ENCODE measurements around the gene TWIST1.

The TWIST1 gene

GRCh38 chr7:19117091-19117869 is at the start of gene TWIST1:
TWIST1 (minus strand) TSS chr7:19117636; CDS start chr7:19117321, 315 bp downstream.
- DNase-seq (ENCODE audit: low spot score): peak; percentile 60
- TF ChIP-seq CTCF (IDR thresholded peaks at IDR 0.05; ENCODE audit: borderline replicate concordance, control extremely low read depth, extremely low read depth, insufficient read depth, missing control alignments): no peak
- in situ Hi-C loops (cut with MboI; ENCODE audit: low sequenced_read_pairs, unreplicated experiment): loop anchor here (25.0 kb wide), 2 partner anchors 545 to 1670 kb away; partner anchors contain the start of gene SP8

DNA sequence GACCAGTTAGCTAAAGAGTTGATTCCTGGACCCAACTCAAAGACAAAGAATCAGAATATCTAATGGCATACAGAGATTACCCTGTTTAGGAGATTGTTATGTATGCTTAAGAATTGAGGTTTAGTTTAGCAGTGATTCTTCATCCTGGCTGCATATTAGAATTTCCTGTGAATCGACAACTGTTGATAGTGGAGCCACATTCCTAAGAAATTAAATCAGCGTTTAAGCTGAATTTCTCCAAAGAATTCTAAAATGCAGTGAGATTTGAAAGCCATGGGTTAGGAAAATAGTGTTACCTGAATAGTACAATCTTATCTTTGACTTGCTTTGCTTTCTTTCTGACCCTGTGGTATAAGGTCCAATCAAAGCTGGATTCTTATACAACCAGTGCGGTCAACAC is 44.2 kb upstream of the TWIST1 start:
- no peak for TF ChIP-seq CTCF (IDR thresholded peaks at IDR 0.05; ENCODE audit: borderline replicate concordance, control extremely low read depth, extremely low read depth, insufficient read depth, missing control alignments)
- no peak for DNase-seq (ENCODE audit: low spot score)
- in situ Hi-C loops (cut with MboI; ENCODE audit: low sequenced_read_pairs, unreplicated experiment): no loop called here

DNA sequence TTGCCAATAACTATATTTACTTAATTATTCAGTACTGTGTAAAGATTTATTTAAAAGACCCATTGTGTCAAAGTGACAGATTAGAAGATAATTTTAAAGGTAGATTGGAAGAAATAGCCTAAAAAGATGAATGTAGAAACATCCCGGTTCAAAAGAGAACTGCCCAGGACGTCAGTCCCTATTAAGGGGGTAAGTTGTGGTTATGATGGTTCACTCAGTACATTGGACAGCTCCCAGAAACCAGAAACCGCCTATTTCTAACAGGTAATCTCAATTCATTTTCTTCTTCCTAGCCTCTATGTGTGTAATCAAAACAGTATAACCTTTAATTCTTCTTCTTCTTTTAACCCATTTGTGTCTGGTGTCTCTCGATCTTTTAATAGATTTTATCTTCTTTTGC is 29.3 kb upstream of the TWIST1 start:
- in situ Hi-C loops (cut with MboI; ENCODE audit: low sequenced_read_pairs, unreplicated experiment): no loop called here
- no peak for TF ChIP-seq CTCF (IDR thresholded peaks at IDR 0.05; ENCODE audit: borderline replicate concordance, control extremely low read depth, extremely low read depth, insufficient read depth, missing control alignments)
- peak; percentile 29 for DNase-seq (ENCODE audit: low spot score)

DNA sequence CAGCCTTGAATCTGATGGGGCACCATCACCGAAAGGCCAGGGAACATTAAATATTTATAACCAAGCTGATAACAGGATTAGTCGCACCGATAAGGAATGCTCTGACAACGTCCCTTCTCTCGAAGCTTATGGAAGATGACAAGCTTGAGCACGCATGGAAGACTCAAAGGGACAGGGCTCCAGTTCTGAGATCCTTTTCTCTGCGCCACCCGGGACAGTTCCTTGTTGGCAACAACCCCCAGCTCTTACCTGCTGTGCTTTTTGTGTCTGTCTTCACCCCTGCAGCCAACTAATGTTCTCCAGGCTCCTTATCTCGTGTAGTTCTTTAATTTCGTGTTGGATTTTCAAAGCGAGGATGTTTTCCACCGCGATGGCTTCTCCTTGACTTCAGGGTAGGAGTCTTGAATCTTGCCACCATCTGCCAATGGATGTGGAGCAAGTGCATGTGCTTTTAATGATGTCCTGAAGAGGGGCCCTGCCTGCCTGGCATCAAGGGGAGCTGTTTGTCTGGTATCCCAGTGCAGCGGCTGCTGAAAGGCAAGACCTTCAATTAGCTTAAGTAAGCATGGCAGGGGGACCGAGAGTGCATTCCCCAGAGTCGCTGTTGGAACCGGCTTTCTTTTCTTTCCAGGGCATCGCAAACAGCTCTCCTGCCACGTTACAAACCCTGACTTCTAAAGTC is 28.1 kb upstream of the TWIST1 start:
- no peak for DNase-seq (ENCODE audit: low spot score)
- TF ChIP-seq CTCF (IDR thresholded peaks at IDR 0.05; ENCODE audit: borderline replicate concordance, control extremely low read depth, extremely low read depth, insufficient read depth, missing control alignments): no peak
- in situ Hi-C loops (cut with MboI; ENCODE audit: low sequenced_read_pairs, unreplicated experiment): no loop called here

DNA sequence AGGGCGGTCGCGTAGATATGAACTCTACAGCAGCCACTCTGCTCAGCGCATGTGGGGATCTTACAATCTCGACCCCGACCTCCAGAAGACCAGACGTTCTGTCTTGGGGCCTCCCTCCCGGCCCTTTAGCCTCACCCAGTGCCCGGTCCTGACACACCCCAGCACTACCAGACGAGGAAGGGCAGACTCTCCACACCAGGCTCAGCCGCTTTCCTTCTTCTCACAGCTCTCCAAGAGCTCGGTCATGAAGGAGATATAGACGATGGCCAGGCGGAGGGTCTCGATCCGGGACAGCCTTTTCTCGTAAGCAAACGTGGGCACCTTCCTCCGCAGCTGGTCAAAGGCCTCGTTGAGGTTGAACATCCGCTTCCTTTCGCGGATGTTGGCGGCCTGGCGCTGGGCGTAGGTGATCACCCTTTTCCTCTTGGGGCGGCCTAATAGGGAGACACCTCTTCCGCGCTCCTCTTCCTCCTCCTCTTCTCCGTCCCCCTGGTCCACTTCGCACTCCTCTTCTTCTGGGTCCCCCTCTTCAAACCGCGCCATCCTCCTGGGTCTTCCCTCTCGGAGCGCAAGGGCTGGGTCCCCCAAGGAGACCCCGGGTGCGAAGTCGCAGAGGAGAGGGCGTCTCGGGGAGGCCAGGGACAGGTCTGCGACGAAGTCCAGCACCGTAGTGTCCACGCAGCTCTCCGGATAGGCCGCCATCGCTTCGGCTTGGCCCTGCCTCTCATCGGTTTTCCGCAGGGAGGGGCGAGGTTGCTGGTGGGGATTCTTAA is 27.4 kb upstream of the TWIST1 start, which contains the start of gene FERD3L:
Gene FERD3L (minus strand): TSS at position 761 of the 773 bp plus-strand sequence. CDS start 59 bp downstream, at position 702.
- TF ChIP-seq CTCF (IDR thresholded peaks at IDR 0.05; ENCODE audit: borderline replicate concordance, control extremely low read depth, extremely low read depth, insufficient read depth, missing control alignments): no peak
- in situ Hi-C loops (cut with MboI; ENCODE audit: low sequenced_read_pairs, unreplicated experiment): no loop called here
- DNase-seq (ENCODE audit: low spot score): no peak

GRCh38 chr7:19143881-19144574 is 26.6 kb upstream of the TWIST1 start:
- in situ Hi-C loops (cut with MboI; ENCODE audit: low sequenced_read_pairs, unreplicated experiment): no loop called here
- no peak for DNase-seq (ENCODE audit: low spot score)
- TF ChIP-seq CTCF (IDR thresholded peaks at IDR 0.05; ENCODE audit: borderline replicate concordance, control extremely low read depth, extremely low read depth, insufficient read depth, missing control alignments): no peak

All from GM13976 (cell line).